ENCODE results near the gene TMIGD3. TPM values are rescaled to one million over a fixed set of nuclear protein-coding genes. Genes with fewer than 3 reads are reported as not detected.

TMIGD3 gene
- total RNA-seq, 1 experiment from 2014 or later: 0.88 TPM

GRCh38 chr1:111505641-111506119, 2.2 kb upstream of the TMIGD3 start:
- no peak for TF ChIP-seq CTCF (IDR thresholded peaks at IDR 0.05; ENCODE audit: insufficient read depth in 1 of 2, low read depth in 1 of 2, low read length in 1 of 2, severe bottlenecking in 1 of 2, unreplicated experiment in 1 of 2)
- DNase-seq: no peak
- Histone ChIP-seq H3K36me3 (ENCODE audit: control insufficient read depth, insufficient read depth, low read length) (no peaks in the 10 kb centered on the region), H3K4me1 (peaks cover 23% of the 10 kb centered on the region), H3K27me3 (replicated peaks; ENCODE audit: control insufficient read depth, insufficient read depth, low read length) (no peaks in the 10 kb centered on the region), H3K9me3 (no peaks in the 10 kb centered on the region), H3K4me3 (ENCODE audit: low read depth, low read length) (no peak overlapping the region)
- H3K4me3 Mint-ChIP-seq (ENCODE audit: unreplicated experiment): no peak overlapping the region
- ChIA-PET CTCF (no interaction called here), POLR2A (no interaction called here)
- no peaks in the 10 kb centered on the region for H3K9me3 Mint-ChIP-seq (ENCODE audit: unreplicated experiment)
- no TSS peak for BruUV-seq (replicated peaks)
- intact Hi-C loops (cut with micrococcal nuclease; ENCODE audit: unreplicated experiment): loop anchor here (5.0 kb wide), 2 partner anchors 62 to 252 kb away; partner anchors contain the start of gene DDX20
- no peaks in the 10 kb centered on the region for H3K36me3 Mint-ChIP-seq (ENCODE audit: insufficient read depth, unreplicated experiment)
- H3K27me3 Mint-ChIP-seq (ENCODE audit: insufficient read depth, unreplicated experiment): no peaks in the 10 kb centered on the region
- H3K27ac Mint-ChIP-seq (ENCODE audit: unreplicated experiment): no peak overlapping the region
- peaks cover 13% of the 10 kb centered on the region for H3K4me1 Mint-ChIP-seq (ENCODE audit: low read depth, unreplicated experiment)

- Histone ChIP-seq H3K27me3 (replicated peaks; ENCODE audit: control insufficient read depth, insufficient read depth, low read length) (no peaks in the 10 kb centered on the region), H3K4me3 (ENCODE audit: low read depth, low read length) (no peak overlapping the region), H3K9me3 (no peaks in the 10 kb centered on the region), H3K36me3 (ENCODE audit: control insufficient read depth, insufficient read depth, low read length) (no peaks in the 10 kb centered on the region), H3K4me1 (peaks cover 16% of the 10 kb centered on the region)
- no TSS peak for BruUV-seq (replicated peaks)
- CTCF ChIA-PET: no interaction called here
- Mint-ChIP-seq H3K27ac (ENCODE audit: unreplicated experiment) (no peak overlapping the region), H3K4me3 (ENCODE audit: unreplicated experiment) (no peak overlapping the region), H3K9me3 (ENCODE audit: unreplicated experiment) (no peaks in the 10 kb centered on the region), H3K27me3 (ENCODE audit: insufficient read depth, unreplicated experiment) (no peaks in the 10 kb centered on the region), H3K4me1 (ENCODE audit: low read depth, unreplicated experiment) (peaks cover 13% of the 10 kb centered on the region), H3K36me3 (ENCODE audit: insufficient read depth, unreplicated experiment) (no peaks in the 10 kb centered on the region)
- no peak for DNase-seq
- POLR2A ChIA-PET: no interaction called here
- no peak for TF ChIP-seq CTCF (IDR thresholded peaks at IDR 0.05; ENCODE audit: insufficient read depth in 1 of 2, low read depth in 1 of 2, low read length in 1 of 2, severe bottlenecking in 1 of 2, unreplicated experiment in 1 of 2)
- intact Hi-C loops (cut with micrococcal nuclease; ENCODE audit: unreplicated experiment): no loop called here
Measured at GRCh38 chr1:111504097-111504496, 664 bp upstream of the TMIGD3 start.

- no peaks in the 10 kb centered on the region for H3K36me3 ChIP-seq (ENCODE audit: control insufficient read depth, insufficient read depth, low read length)
- ChIA-PET POLR2A (no interaction called here), CTCF (no interaction called here)
- BruUV-seq (replicated peaks): no TSS peak
- DNase-seq: no peak
- H3K4me3 ChIP-seq (ENCODE audit: low read depth, low read length): no peak overlapping the region
- no peak for TF ChIP-seq CTCF (IDR thresholded peaks at IDR 0.05; ENCODE audit: insufficient read depth in 1 of 2, low read depth in 1 of 2, low read length in 1 of 2, severe bottlenecking in 1 of 2, unreplicated experiment in 1 of 2)
- no peaks in the 10 kb centered on the region for H3K27me3 ChIP-seq (replicated peaks; ENCODE audit: control insufficient read depth, insufficient read depth, low read length)
- Mint-ChIP-seq H3K27ac (ENCODE audit: unreplicated experiment) (no peak overlapping the region), H3K4me1 (ENCODE audit: low read depth, unreplicated experiment) (peaks cover 6% of the 10 kb centered on the region), H3K9me3 (ENCODE audit: unreplicated experiment) (no peaks in the 10 kb centered on the region), H3K36me3 (ENCODE audit: insufficient read depth, unreplicated experiment) (no peaks in the 10 kb centered on the region), H3K4me3 (ENCODE audit: unreplicated experiment) (no peak overlapping the region), H3K27me3 (ENCODE audit: insufficient read depth, unreplicated experiment) (no peaks in the 10 kb centered on the region)
- H3K9me3 ChIP-seq: no peaks in the 10 kb centered on the region
- intact Hi-C loops (cut with micrococcal nuclease; ENCODE audit: unreplicated experiment): no loop called here
- H3K4me1 ChIP-seq: no peaks in the 10 kb centered on the region
Measured at GRCh38 chr1:111501645-111502044, 1.8 kb downstream of the TMIGD3 start.
